ENCODE data around the gene RIPOR3. TPM values are rescaled to one million over a fixed set of nuclear protein-coding genes. Genes with fewer than 3 reads are reported as not detected.

RIPOR3 gene
- total and polyA plus RNA-seq, 9 of the 15 experiments (the other 6 are each of a cell fraction or from before 2014, with no cell fraction given) = 3.3 to 62.7 (median 21.4) TPM

DNA sequence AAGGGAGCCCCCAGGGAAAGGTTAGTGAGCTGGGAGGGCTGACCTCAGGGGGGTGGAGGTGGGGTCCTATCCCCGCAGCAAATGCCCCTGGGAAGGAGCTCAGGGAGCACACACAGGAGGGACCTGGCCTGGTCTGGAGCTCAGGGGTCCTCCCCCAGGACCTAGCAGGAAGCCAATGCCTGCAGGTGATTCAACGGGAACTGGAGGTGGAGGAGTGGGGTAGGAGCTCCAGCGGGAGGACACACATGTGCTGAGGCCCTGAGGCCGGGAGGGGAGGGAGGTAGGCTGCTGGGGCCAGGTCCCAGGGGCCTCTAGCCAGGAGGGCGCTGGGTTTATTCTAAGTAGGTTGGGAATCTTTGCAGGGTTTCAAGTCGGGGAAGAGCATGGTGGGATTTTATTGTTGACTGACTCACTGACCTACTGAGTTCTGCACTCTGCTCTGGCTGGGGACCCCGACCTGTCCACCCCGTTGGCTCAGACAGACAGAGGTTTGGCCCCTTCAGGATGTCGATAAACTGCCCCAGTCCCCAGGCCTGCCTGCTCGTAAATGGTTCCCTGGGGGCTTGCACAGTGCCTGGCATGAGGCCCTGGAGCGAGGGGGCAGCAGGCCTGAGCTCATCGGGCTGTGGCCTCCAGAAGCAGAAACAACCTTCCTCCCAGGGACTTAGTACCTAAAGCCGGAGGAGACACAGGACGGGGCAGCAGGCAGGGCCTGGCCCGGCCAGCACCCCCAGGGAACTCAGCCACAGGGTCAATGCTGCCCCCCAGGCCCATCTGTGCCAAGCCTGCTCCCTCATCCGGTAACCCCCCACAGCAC, 62.3 kb downstream of the RIPOR3 start (continued):
- TF ChIP-seq ZNF398 (CRISPR knock-in tag; IDR thresholded peaks at IDR 0.05) (no peak), CHD2 (IDR thresholded peaks at IDR 0.05; ENCODE audit: low read depth, low read length) (no peak), POLR2G (IDR thresholded peaks at IDR 0.05; ENCODE audit: low read depth, low read length) (no peak), RBM15 (IDR thresholded peaks at IDR 0.05; ENCODE audit: insufficient read depth, low read length) (no peak), CBFA2T2 (conservative IDR thresholded peaks at IDR 0.05) (no peak), ZNF780A (CRISPR knock-in tag; IDR thresholded peaks at IDR 0.05) (no peak), SLC30A9 (CRISPR knock-in tag; IDR thresholded peaks at IDR 0.05) (no peak)
- TF ChIP-seq, protein P1, sequence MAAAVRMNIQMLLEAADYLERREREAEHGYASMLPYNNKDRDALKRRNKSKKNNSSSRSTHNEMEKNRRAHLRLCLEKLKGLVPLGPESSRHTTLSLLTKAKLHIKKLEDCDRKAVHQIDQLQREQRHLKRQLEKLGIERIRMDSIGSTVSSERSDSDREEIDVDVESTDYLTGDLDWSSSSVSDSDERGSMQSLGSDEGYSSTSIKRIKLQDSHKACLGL (CRISPR knock-in tag; IDR thresholded peaks at IDR 0.05; ENCODE audit: borderline replicate concordance, poor library complexity, severe bottlenecking) = no peak

All from K562 (cell line).